HL-60 (cell line): ENCODE measurements around the gene DNAJC18.

Experiments
- DNase-seq, 2 experiments: peaks; one replicate each; pipeline ENCODE4 v3.0.0-alpha.2; 2010 to 2020; ENCODE audit warnings: low read depth in 1 of 2, low spot score in 1 of 2
- H3K27ac ChIP-seq: fragments of 250-450 bp; sonication (Bioruptor Pico); replicated peaks from 2 replicates; pipeline ENCODE4 v1.5.1; 2020; ENCODE audit warnings: mild to moderate bottlenecking, moderate library complexity
- H3K27me3 ChIP-seq: fragments of 250-450 bp; sonication (Bioruptor Pico); 2 replicates; pipeline ENCODE4 v1.5.1; 2021; ENCODE audit warnings: mild to moderate bottlenecking, moderate library complexity; ENCODE audit not compliant: insufficient read depth, poor library complexity, severe bottlenecking
- H3K4me3 ChIP-seq: replicated peaks from 2 replicates; pipeline ENCODE4 v1.5.1; 2011; ENCODE audit warnings: mild to moderate bottlenecking, control low read depth, low read length; ENCODE audit not compliant: insufficient read depth
- CTCF ChIP-seq: IDR thresholded peaks from one replicate; pipeline ENCODE4 v1.5.1; 2011; ENCODE audit warnings: low read length, control low read depth, inconsistent platforms; ENCODE audit not compliant: insufficient read depth
- GABPA ChIP-seq: IDR thresholded peaks from 2 replicates; pipeline ENCODE4 v1.6.1; 2012; ENCODE audit warnings: low read depth
- POLR2AphosphoS5 ChIP-seq: IDR thresholded peaks from 2 replicates; pipeline ENCODE4 v1.6.1; 2012; ENCODE audit warnings: low read depth
- REST ChIP-seq: IDR thresholded peaks from 2 replicates; pipeline ENCODE4 v1.6.1; 2012; ENCODE audit warnings: low read depth; ENCODE audit not compliant: insufficient replicate concordance
- SPI1 ChIP-seq: IDR thresholded peaks from 2 replicates; pipeline ENCODE4 v1.6.1; 2012; ENCODE audit warnings: low read depth, mild to moderate bottlenecking, borderline replicate concordance

The DNAJC18 gene

GRCh38 chr5:139457653-139458306, 18.5 kb upstream of the DNAJC18 start:
- Histone ChIP-seq H3K4me3 (no peak overlapping the region), H3K27me3 (no peaks in the 10 kb centered on the region), H3K27ac (no peak overlapping the region)
- TF ChIP-seq GABPA = no peak
- no peak for TF ChIP-seq REST
- no peak for TF ChIP-seq POLR2AphosphoS5
- no peak for TF ChIP-seq SPI1
- no peak for TF ChIP-seq CTCF
- no peak for DNase-seq

GRCh38 chr5:139457241-139457640, 17.9 kb upstream of the DNAJC18 start:
- TF ChIP-seq GABPA (no peak), CTCF (no peak), POLR2AphosphoS5 (no peak), SPI1 (no peak), REST (no peak)
- Histone ChIP-seq H3K4me3 (no peak overlapping the region), H3K27ac (no peak overlapping the region), H3K27me3 (no peaks in the 10 kb centered on the region)
- DNase-seq = no peak

- no peaks in the 10 kb centered on the region for H3K27me3 ChIP-seq
- DNase-seq = no peak
- TF ChIP-seq GABPA (no peak), SPI1 (no peak), POLR2AphosphoS5 (no peak), REST (no peak)
- H3K4me3 ChIP-seq = no peak overlapping the region
- H3K27ac ChIP-seq = no peak overlapping the region
These were observed 17.5 kb upstream of the DNAJC18 start for GRCh38 chr5:139456776-139457175.
